Measurements from ENCODE around the gene ARHGEF1. TPM values are rescaled to one million over a fixed set of nuclear protein-coding genes. Genes with fewer than 3 reads are reported as not detected.
A peak's percentile ranks its signal among the peaks of the same experiment; 100 is the strongest.

The ARHGEF1 gene
- total and polyA plus RNA-seq, 2 donors (not counting 1 experiment from before 2014, with no cell fraction given): 646 to 886 TPM

DNA sequence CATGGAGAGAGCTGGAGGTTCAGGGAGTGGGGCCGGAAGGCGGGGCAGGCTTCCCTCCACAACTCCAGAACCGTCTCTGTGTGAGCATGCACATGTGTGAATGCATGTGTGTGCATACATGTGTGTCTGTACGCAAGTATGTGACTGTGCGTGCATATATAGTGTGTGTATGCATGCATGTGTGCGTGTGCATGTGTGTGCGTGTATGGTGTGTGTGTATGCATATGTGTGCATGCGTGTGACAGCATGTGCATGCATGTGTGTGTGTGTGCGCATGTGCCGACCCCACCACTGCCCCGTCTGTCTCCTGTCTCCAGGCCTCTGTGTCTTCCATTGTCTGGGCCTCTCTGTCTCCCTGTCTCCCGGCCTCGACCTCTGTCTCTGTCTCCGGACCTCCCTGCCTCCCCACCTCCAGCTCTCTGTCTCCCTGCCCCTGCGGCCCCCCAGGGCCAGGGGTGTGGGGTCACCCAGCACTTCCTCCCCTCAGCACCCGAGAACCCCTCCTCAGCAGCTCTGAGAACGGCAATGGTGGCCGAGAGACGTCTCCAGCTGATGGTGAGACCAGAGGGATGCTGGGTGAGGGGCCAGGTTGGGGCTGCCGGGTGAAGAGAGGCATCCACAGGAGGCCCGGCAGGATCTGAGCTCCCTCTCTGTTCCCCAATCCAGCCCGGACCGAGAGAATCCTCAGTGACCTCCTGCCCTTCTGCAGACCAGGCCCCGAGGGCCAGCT, 22.5 kb downstream of the ARHGEF1 start:
- CTCF ChIA-PET: interaction anchor here (1.0 kb wide), 2 partner anchors 32 to 43 kb away, joined by 3 read pairs; no protein-coding TSS in a partner anchor
- peaks cover 90% of the 10 kb centered on the region for H4K20me1 ChIP-seq (ENCODE audit: control insufficient read depth, insufficient read depth, low read length, poor library complexity, severe bottlenecking)
- H3K4me3 ChIP-seq (ENCODE audit: control extremely low read depth in 1 of 5, extremely low read depth in 1 of 5, insufficient read depth in 1 of 5, low read depth in 2 of 5, low read length in 4 of 5): no peak overlapping the region
- DNase-seq (no peak), ATAC-seq (ENCODE audit: low read depth) (no peak)
- H3K9me3 Mint-ChIP-seq (ENCODE audit: insufficient read depth): no peaks in the 10 kb centered on the region
- intact Hi-C loops (cut with micrococcal nuclease): no loop called here
- H3K9me3 ChIP-seq (ENCODE audit: control extremely low read depth in 1 of 3, control insufficient read depth in 2 of 3, insufficient read depth in 1 of 3, low read length in 2 of 3): no peaks in the 10 kb centered on the region
- no peak overlapping the region for H2AFZ ChIP-seq (ENCODE audit: insufficient read depth, low read depth, low read length, poor library complexity, severe bottlenecking)
- H3K27me3 Mint-ChIP-seq: no peaks in the 10 kb centered on the region
- WGBS (ENCODE audit: insufficient coverage): 96% methylated on average over 18 of the region's 24 CpGs
- no peaks in the 10 kb centered on the region for H3K27me3 ChIP-seq (replicated peaks in 1 of 4; ENCODE audit: control extremely low read depth in 1 of 4, control insufficient read depth in 3 of 4, insufficient read depth in 4 of 4, low read length in 3 of 4)
- H3K27ac Mint-ChIP-seq: peak overlapping the region; percentile 46
- no peaks in the 10 kb centered on the region for H3K4me1 ChIP-seq (ENCODE audit: control insufficient read depth in 2 of 2, insufficient read depth in 2 of 2, low read length in 2 of 2)
- H3K36me3 ChIP-seq (replicated peaks in 1 of 2; ENCODE audit: control extremely low read depth in 1 of 2, control insufficient read depth in 1 of 2, extremely low read depth in 1 of 2, insufficient read depth in 2 of 2, low read length in 1 of 2): peaks cover 6 to 63% of the 10 kb centered on the region in 2 experiments
- peaks cover 11% of the 10 kb centered on the region for H3K79me2 ChIP-seq (ENCODE audit: control insufficient read depth, insufficient read depth, low read length)
- TF ChIP-seq, protein P1, sequence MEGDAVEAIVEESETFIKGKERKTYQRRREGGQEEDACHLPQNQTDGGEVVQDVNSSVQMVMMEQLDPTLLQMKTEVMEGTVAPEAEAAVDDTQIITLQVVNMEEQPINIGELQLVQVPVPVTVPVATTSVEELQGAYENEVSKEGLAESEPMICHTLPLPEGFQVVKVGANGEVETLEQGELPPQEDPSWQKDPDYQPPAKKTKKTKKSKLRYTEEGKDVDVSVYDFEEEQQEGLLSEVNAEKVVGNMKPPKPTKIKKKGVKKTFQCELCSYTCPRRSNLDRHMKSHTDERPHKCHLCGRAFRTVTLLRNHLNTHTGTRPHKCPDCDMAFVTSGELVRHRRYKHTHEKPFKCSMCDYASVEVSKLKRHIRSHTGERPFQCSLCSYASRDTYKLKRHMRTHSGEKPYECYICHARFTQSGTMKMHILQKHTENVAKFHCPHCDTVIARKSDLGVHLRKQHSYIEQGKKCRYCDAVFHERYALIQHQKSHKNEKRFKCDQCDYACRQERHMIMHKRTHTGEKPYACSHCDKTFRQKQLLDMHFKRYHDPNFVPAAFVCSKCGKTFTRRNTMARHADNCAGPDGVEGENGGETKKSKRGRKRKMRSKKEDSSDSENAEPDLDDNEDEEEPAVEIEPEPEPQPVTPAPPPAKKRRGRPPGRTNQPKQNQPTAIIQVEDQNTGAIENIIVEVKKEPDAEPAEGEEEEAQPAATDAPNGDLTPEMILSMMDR (IDR thresholded peaks at IDR 0.05): no peak
- TF ChIP-seq EZH2 (IDR thresholded peaks at IDR 0.05; ENCODE audit: borderline replicate concordance, insufficient read depth, low read depth, low read length, poor library complexity, severe bottlenecking): no peak
- H3K4me3 Mint-ChIP-seq: no peak overlapping the region
- no peak overlapping the region for H3K9ac ChIP-seq (ENCODE audit: low read length)
- peaks cover 4% of the 10 kb centered on the region for H3K4me1 Mint-ChIP-seq
- POLR2A ChIA-PET: interaction anchor here (0.5 to 1.4 kb wide), 2 partner anchors 17 to 54 kb away, joined by 3 to 11 read pairs; partner anchors contain the start of gene RABAC1
- no peak overlapping the region for H3K27ac ChIP-seq (ENCODE audit: low read length in 2 of 2)
- no peak overlapping the region for H3K4me2 ChIP-seq (replicated peaks; ENCODE audit: low read depth, low read length, poor library complexity, severe bottlenecking)

- H3K27ac Mint-ChIP-seq: no peak overlapping the region
- Histone ChIP-seq H3K27ac (ENCODE audit: low read length in 2 of 2) (no peak overlapping the region), H3K4me2 (replicated peaks; ENCODE audit: low read depth, low read length, poor library complexity, severe bottlenecking) (no peak overlapping the region), H3K4me1 (ENCODE audit: control insufficient read depth in 2 of 2, insufficient read depth in 2 of 2, low read length in 2 of 2) (no peaks in the 10 kb centered on the region), H2AFZ (ENCODE audit: insufficient read depth, low read depth, low read length, poor library complexity, severe bottlenecking) (no peak overlapping the region), H3K4me3 (ENCODE audit: control extremely low read depth in 1 of 5, extremely low read depth in 1 of 5, insufficient read depth in 1 of 5, low read depth in 2 of 5, low read length in 4 of 5) (no peak overlapping the region), H3K9me3 (ENCODE audit: control extremely low read depth in 1 of 3, control insufficient read depth in 2 of 3, insufficient read depth in 1 of 3, low read length in 2 of 3) (no peaks in the 10 kb centered on the region), H3K79me2 (ENCODE audit: control insufficient read depth, insufficient read depth, low read length) (peaks cover 11% of the 10 kb centered on the region), H4K20me1 (ENCODE audit: control insufficient read depth, insufficient read depth, low read length, poor library complexity, severe bottlenecking) (peaks cover 85% of the 10 kb centered on the region), H3K9ac (ENCODE audit: low read length) (no peak overlapping the region), H3K36me3 (replicated peaks in 1 of 2; ENCODE audit: control extremely low read depth in 1 of 2, control insufficient read depth in 1 of 2, extremely low read depth in 1 of 2, insufficient read depth in 2 of 2, low read length in 1 of 2) (peaks cover 6 to 59% of the 10 kb centered on the region in 2 experiments), H3K27me3 (replicated peaks in 1 of 4; ENCODE audit: control extremely low read depth in 1 of 4, control insufficient read depth in 3 of 4, insufficient read depth in 4 of 4, low read length in 3 of 4) (no peaks in the 10 kb centered on the region)
- DNase-seq: no peak
- no peak for ATAC-seq (ENCODE audit: low read depth)
- ChIA-PET POLR2A (interaction anchor here (0.9 kb wide), 1 partner anchor 1301 kb away, joined by 3 read pairs; no protein-coding TSS in a partner anchor), CTCF (interaction anchor here (1.0 to 1.1 kb wide), 2 partner anchors 33 kb away, joined by 3 to 5 read pairs; no protein-coding TSS in a partner anchor)
- TF ChIP-seq EZH2 (IDR thresholded peaks at IDR 0.05; ENCODE audit: borderline replicate concordance, insufficient read depth, low read depth, low read length, poor library complexity, severe bottlenecking): no peak
- TF ChIP-seq, protein P1 (IDR thresholded peaks at IDR 0.05): no peak
- WGBS (ENCODE audit: insufficient coverage): 88% methylated on average over 7 of the region's 9 CpGs
- intact Hi-C loops (cut with micrococcal nuclease): no loop called here
- no peaks in the 10 kb centered on the region for H3K27me3 Mint-ChIP-seq
- H3K4me1 Mint-ChIP-seq: peaks cover 12% of the 10 kb centered on the region
- no peaks in the 10 kb centered on the region for H3K9me3 Mint-ChIP-seq (ENCODE audit: insufficient read depth)
- H3K4me3 Mint-ChIP-seq: no peak overlapping the region
Measured at GRCh38 chr19:41906271-41906670, 23.3 kb downstream of the ARHGEF1 start.
